Spleen (tissue), 11 donors: Measurements from ENCODE around the gene PSMG3. TPM values are rescaled to one million over a fixed set of nuclear protein-coding genes. Genes with fewer than 3 reads are reported as not detected.
A peak's percentile ranks its signal among the peaks of the same experiment; 100 is the strongest.

ENCODE experiments used
- DNase-seq: peaks from one replicate; pipeline ENCODE4 v3.0.0-alpha.2; 2020
- H3K27ac ChIP-seq, 8 donors: fragments of 200-600 bp; sonication (generic) in 7 of 8; 1 replicate in 4 of 8; 2 replicates in 4 of 8; pipeline versions ENCODE4 v1.5.0 to v1.8.0; 2016 to 2021; ENCODE audit warnings: inconsistent platforms in 4 of 8, mild to moderate bottlenecking in 4 of 8, moderate library complexity in 1 of 8
- H3K27me3 ChIP-seq, 7 donors: fragments of 200-600 bp; sonication (generic) in 6 of 7; replicated peaks in 1 of 7; 1 replicate in 4 of 7; 2 replicates in 3 of 7; pipeline versions ENCODE4 v1.5.0 to v1.8.0; 2016 to 2021; ENCODE audit warnings: inconsistent platforms in 3 of 7, mild to moderate bottlenecking in 1 of 7
- H3K36me3 ChIP-seq, 6 donors: fragments of 200-600 bp; sonication (generic) in 5 of 6; 1 replicate in 4 of 6; 2 replicates in 2 of 6; pipeline versions ENCODE4 v1.5.0 to v1.8.0; 2016 to 2021; ENCODE audit warnings: inconsistent platforms in 2 of 6
- H3K4me1 ChIP-seq, 6 donors: fragments of 200-600 bp; sonication (generic) in 5 of 6; 1 replicate in 3 of 6; 2 replicates in 3 of 6; pipeline versions ENCODE4 v1.5.0 to v1.8.0; 2016 to 2021; ENCODE audit warnings: inconsistent platforms in 3 of 6
- H3K4me3 ChIP-seq, 8 donors: fragments of 200-600 bp; sonication (generic) in 7 of 8; 1 replicate in 4 of 8; 2 replicates in 4 of 8; pipeline versions ENCODE4 v1.5.0 to v1.8.0; 2016 to 2021; ENCODE audit warnings: inconsistent platforms in 4 of 8, mild to moderate bottlenecking in 4 of 8, moderate library complexity in 2 of 8
- H3K9me3 ChIP-seq, 8 donors: fragments of 200-600 bp; sonication (generic) in 7 of 8; 1 replicate in 4 of 8; 2 replicates in 4 of 8; pipeline versions ENCODE4 v1.5.0 to v1.8.0; 2016 to 2021; ENCODE audit warnings: inconsistent platforms in 4 of 8
- CTCF ChIP-seq, 11 experiments: fragments of 200-600 bp in 7 of 11; fragments of 450-650 bp in 4 of 11; sonication (generic) in 4 of 11; IDR thresholded peaks in 8 of 11; conservative IDR thresholded peaks in 3 of 11; 1 replicate in 7 of 11; 2 replicates in 4 of 11; pipeline versions ENCODE4 v1.4.0 to v1.8.0; 2016 to 2021; ENCODE audit warnings: antibody characterized with exemption in 11 of 11, inconsistent platforms in 4 of 11, mild to moderate bottlenecking in 1 of 11
- POLR2A ChIP-seq, 3 donors: fragments of 450-650 bp; IDR thresholded peaks; one replicate each; pipeline ENCODE4 v1.5.1; 2017; ENCODE audit warnings: antibody characterized with exemption in 3 of 3, mild to moderate bottlenecking in 1 of 3
- POLR2AphosphoS5 ChIP-seq, 3 donors: sonication (generic); formaldehyde crosslinking; IDR thresholded peaks; one replicate each; pipeline ENCODE4 v1.5.1; 2017; ENCODE audit warnings: antibody characterized with exemption in 3 of 3
- WGBS, 5 donors: extraction: QIAGEN DNeasy Blood & Tissue Kit in 3 of 5; methylation state at CpG; one replicate each; pipeline versions ENCODE4 v1.1.5 to v1.1.7; 2013 to 2018; 5-methylcytosine and 5-hydroxymethylcytosine counted together
- intact Hi-C: fragments of 100-400 bp; cut with DNase I; formaldehyde crosslinking; loops from one replicate; pipeline ENCODE4 v1.15.0; 2023; ENCODE audit warnings: low total_unique reads
- polyA plus RNA-seq, 3 donors: library from polyadenylated mRNA; stranded (reverse); fragments of 200-250 nt; gene quantifications; one replicate each; pipeline ENCODE4 v1.2.1, GENCODE V29; 2013
- total RNA-seq, 7 donors: library from RNA; depleted of rRNA in 3 of 7; stranded (reverse); fragments of >200 nt in 3 of 7; fragmentation: NEBNext Ultra II Directional in 4 of 7; extraction: Animal tissue kit (Norgen Biotek cat#: 25700) in 4 of 7; gene quantifications; one replicate each; pipeline versions ENCODE4 v1.1.0 to v1.2.1, GENCODE V29; 2016 to 2021
- donor health status: healthy with polysubstance abuse.
- donor health status: DM: no; HTN: no; CAD: no; lungs with moderate emphysema.
- donor health status: DM: no; HTN: no; CAD: no.
- donor health status: Bipolar disorder and iron deficiency.
- donor health status: healthy.
- donor health status: DM: no; HTN: no; CAD: no.
- donor health status: DM: yes; HTN: yes; CAD: no.

PSMG3 gene
- total and polyA plus RNA-seq, 10 donors, result 18.2 to 89.9 (median 30.9) TPM

DNA sequence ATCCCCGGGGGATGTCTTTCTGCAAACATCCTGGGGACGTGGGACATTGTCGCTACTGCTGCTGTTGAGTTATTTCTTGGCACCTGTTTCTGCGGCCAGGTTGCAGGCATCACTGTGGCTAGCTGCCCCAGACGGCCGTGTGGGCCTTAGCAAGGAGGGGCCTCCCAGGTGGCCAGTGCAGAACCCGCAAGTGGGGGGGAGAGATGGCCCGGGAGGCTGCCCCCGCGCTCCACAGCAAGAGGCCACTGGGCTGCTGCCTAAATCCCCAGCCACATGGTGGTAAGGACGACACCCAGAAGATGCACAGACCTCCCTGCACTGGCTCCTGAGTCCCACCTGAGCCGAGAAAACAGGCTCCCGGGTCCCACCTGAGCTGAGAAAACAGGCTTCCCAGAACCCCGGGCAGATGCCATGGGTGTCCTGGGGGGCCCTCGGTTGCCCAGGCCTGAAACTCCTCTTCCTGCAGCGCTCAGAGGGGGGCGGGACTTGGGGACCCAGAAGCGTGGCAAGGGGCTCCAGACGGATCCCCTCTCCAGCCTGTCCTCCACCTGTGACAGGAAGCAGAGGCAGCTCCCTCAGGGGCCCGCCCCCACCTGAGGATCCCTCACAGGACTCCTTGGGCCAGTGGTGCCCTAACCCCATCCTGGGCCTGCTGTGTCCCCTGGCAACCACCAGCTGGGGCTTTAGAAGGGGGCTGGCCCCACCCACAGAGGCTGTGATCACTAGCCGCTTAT, 40.3 kb downstream of the PSMG3 start:
- peak; percentile 86 for DNase-seq
- Histone ChIP-seq H3K27me3 (peaks cover 0 to 5% (median 0%) of the 10 kb centered on the region in 7 donors), H3K4me1 (peaks cover 10 to 44% (median 39%) of the 10 kb centered on the region in 6 donors), H3K36me3 (peaks cover 0 to 2% (median under 1%) of the 10 kb centered on the region in 6 donors), H3K9me3 (no peaks in the 10 kb centered on the region), H3K27ac (peak overlapping the region in 2 of 8 donors; percentile 90 to 94), H3K4me3 (peak overlapping the region in 3 of 8 donors; percentile 52 to 85 (median 74))
- no peak for TF ChIP-seq CTCF (IDR thresholded peaks at IDR 0.05 in 8 of 11, conservative IDR thresholded peaks at IDR 0.05 in 3 of 11)
- no peak for TF ChIP-seq POLR2A (IDR thresholded peaks at IDR 0.05)
- TF ChIP-seq POLR2AphosphoS5 (IDR thresholded peaks at IDR 0.05), result no peak
- 67 to 79% (median 70%) methylated on average over 4 to 21 of the region's 21 CpGs for WGBS, 5 donors
- intact Hi-C loops, result no loop called here

- WGBS, 5 donors, result 61 to 80% (median 73%) methylated on average over 6 of the region's 6 CpGs
- no peak for DNase-seq
- Histone ChIP-seq H3K9me3 (no peaks in the 10 kb centered on the region), H3K36me3 (no peaks in the 10 kb centered on the region), H3K27me3 (peaks cover 0 to 22% (median 0%) of the 10 kb centered on the region in 7 donors), H3K27ac (no peak overlapping the region), H3K4me3 (no peak overlapping the region), H3K4me1 (peaks cover 0 to 11% (median 8%) of the 10 kb centered on the region in 6 donors)
- intact Hi-C loops, result no loop called here
- TF ChIP-seq POLR2AphosphoS5 (IDR thresholded peaks at IDR 0.05) (no peak), POLR2A (IDR thresholded peaks at IDR 0.05) (no peak), CTCF (IDR thresholded peaks at IDR 0.05 in 8 of 11, conservative IDR thresholded peaks at IDR 0.05 in 3 of 11) (no peak)
Measured at GRCh38 chr7:1526271-1526754, 43.5 kb downstream of the PSMG3 start.

DNA sequence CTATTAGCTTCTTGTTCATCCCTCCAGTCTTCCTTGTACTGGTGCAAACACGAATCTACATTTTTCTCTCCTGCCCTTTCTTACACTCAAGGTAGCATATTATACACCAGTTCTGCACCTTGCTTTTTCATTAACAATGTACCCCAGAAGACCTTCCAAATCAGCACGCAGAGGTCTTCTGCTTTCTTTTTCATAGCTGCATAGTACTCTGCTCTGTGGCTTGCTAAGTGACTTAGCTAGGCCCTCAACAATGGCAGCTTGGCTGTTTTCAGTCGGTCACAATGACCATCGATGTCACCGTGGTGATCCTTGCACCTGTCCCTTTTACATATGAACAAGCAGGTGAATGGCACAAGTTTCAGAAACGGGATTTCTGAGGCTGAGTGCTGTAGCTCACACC, 44.4 kb downstream of the PSMG3 start:
- Histone ChIP-seq H3K36me3 (no peaks in the 10 kb centered on the region), H3K4me3 (no peak overlapping the region), H3K27me3 (peaks cover 0 to 22% (median 0%) of the 10 kb centered on the region in 7 donors), H3K4me1 (peaks cover 0 to 10% (median 7%) of the 10 kb centered on the region in 6 donors), H3K27ac (no peak overlapping the region), H3K9me3 (no peaks in the 10 kb centered on the region)
- intact Hi-C loops, result no loop called here
- 92 to 97% (median 94%) methylated on average over 6 of the region's 6 CpGs for WGBS, 5 donors
- no peak for DNase-seq
- TF ChIP-seq POLR2A (IDR thresholded peaks at IDR 0.05), result no peak
- no peak for TF ChIP-seq POLR2AphosphoS5 (IDR thresholded peaks at IDR 0.05)
- no peak for TF ChIP-seq CTCF (IDR thresholded peaks at IDR 0.05 in 8 of 11, conservative IDR thresholded peaks at IDR 0.05 in 3 of 11)

DNA sequence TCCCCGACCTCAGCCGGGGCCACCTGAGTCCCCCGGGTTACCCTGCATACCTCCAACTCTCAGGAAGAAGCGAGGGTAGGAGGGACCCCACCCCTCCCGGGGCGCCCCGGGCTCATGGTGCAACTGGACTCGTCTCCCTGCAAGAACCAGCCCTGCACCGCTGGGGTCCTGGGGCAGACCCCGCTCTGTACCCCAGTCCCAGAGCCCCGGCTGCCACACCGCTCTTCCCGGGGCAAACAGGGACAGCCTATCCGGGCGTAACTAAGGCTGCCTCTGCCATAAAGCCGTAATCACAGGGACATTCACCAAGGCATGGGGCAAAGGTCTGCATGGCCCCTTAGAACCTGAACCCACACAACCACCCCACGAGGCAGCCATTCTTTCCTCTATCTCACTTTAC, 46.0 kb downstream of the PSMG3 start:
- no peaks in the 10 kb centered on the region for H3K36me3 ChIP-seq
- no peaks in the 10 kb centered on the region for H3K4me1 ChIP-seq
- WGBS, 5 donors, result 79 to 86% (median 82%) methylated on average over 16 to 17 of the region's 17 CpGs
- DNase-seq, result no peak
- peaks cover 0 to 22% (median 0%) of the 10 kb centered on the region in 7 donors for H3K27me3 ChIP-seq
- H3K4me3 ChIP-seq, result no peak overlapping the region
- H3K27ac ChIP-seq, result no peak overlapping the region
- peaks cover 0 to 12% (median 7%) of the 10 kb centered on the region in 8 donors for H3K9me3 ChIP-seq
- intact Hi-C loops, result no loop called here
- no peak for TF ChIP-seq CTCF (IDR thresholded peaks at IDR 0.05 in 8 of 11, conservative IDR thresholded peaks at IDR 0.05 in 3 of 11)
- TF ChIP-seq POLR2AphosphoS5 (IDR thresholded peaks at IDR 0.05), result no peak
- TF ChIP-seq POLR2A (IDR thresholded peaks at IDR 0.05), result no peak
